ENCODE results near the gene GNAQ. TPM values are rescaled to one million over a fixed set of nuclear protein-coding genes. Genes with fewer than 3 reads are reported as not detected.

Gene GNAQ
- total RNA-seq, 1 experiment from 2014 or later, result 38.2 TPM

GRCh38 chr9:78005231-78006002, 26.2 kb downstream of the GNAQ start:
- no peak overlapping the region for H3K4me3 Mint-ChIP-seq (ENCODE audit: unreplicated experiment)
- BruUV-seq (replicated peaks), result no TSS peak
- H3K9me3 Mint-ChIP-seq (ENCODE audit: unreplicated experiment), result peaks cover 7% of the 10 kb centered on the region
- no peak for DNase-seq (ENCODE audit: unreplicated experiment)
- TF ChIP-seq, protein P1, sequence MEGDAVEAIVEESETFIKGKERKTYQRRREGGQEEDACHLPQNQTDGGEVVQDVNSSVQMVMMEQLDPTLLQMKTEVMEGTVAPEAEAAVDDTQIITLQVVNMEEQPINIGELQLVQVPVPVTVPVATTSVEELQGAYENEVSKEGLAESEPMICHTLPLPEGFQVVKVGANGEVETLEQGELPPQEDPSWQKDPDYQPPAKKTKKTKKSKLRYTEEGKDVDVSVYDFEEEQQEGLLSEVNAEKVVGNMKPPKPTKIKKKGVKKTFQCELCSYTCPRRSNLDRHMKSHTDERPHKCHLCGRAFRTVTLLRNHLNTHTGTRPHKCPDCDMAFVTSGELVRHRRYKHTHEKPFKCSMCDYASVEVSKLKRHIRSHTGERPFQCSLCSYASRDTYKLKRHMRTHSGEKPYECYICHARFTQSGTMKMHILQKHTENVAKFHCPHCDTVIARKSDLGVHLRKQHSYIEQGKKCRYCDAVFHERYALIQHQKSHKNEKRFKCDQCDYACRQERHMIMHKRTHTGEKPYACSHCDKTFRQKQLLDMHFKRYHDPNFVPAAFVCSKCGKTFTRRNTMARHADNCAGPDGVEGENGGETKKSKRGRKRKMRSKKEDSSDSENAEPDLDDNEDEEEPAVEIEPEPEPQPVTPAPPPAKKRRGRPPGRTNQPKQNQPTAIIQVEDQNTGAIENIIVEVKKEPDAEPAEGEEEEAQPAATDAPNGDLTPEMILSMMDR (IDR thresholded peaks at IDR 0.05; ENCODE audit: unreplicated experiment), result no peak
- ChIA-PET POLR2A (no interaction called here), CTCF (interaction anchor here (0.6 to 1.8 kb wide), 5 partner anchors 18 to 568 kb away, joined by 3 to 5 read pairs (median 3); no protein-coding TSS in a partner anchor)
- H3K36me3 Mint-ChIP-seq (ENCODE audit: insufficient read depth, unreplicated experiment), result no peaks in the 10 kb centered on the region
- no peak overlapping the region for H3K27ac Mint-ChIP-seq (ENCODE audit: low read depth, unreplicated experiment)
- peaks cover 21% of the 10 kb centered on the region for H3K4me1 Mint-ChIP-seq (ENCODE audit: insufficient read depth, unreplicated experiment)
- no peaks in the 10 kb centered on the region for H3K27me3 Mint-ChIP-seq (ENCODE audit: insufficient read depth, unreplicated experiment)
- intact Hi-C loops (cut with micrococcal nuclease), result no loop called here

DNA sequence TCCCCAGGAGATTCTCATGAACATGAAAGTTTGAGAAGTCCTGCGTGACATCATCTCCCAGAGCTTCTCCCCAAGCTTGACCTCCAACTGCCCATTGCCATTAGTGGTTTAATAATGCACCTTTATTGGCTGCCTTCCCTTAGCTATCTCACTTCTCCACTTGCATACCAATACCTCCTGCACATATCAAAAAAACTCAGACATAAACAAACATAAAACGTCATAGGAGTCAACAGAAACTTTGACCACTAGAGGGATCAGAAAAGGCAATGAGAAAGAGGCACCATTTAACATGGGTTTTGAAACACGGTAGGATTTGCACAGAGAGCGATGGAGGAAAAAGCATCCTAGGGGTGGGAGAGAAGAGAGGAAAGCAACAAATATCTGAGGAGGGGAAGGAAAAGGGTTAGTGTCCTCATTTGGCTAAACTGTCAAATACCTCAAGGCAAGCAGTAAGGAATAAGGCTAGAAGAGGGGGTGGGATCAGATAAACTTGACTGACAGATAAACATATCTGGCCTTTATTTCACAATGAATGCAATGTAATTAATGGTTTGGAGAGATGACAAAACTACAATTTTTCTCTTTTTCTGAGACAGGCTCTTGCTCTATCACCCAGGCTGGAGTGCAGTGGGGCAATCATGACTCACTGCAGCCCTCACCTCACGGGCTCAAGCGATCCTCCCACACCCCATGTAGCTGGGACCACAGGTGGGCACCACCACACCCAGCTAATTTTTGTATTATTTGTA, 27.0 kb downstream of the GNAQ start:
- ChIA-PET POLR2A (interaction anchor here (0.6 kb wide), 1 partner anchor 28 kb away, joined by 3 read pairs; no protein-coding TSS in a partner anchor), CTCF (interaction anchor here (0.6 to 1.8 kb wide), 7 partner anchors 18 to 1413 kb away, joined by 3 to 6 read pairs (median 5); no protein-coding TSS in a partner anchor)
- no peak overlapping the region for H3K4me3 Mint-ChIP-seq (ENCODE audit: unreplicated experiment)
- H3K27ac Mint-ChIP-seq (ENCODE audit: low read depth, unreplicated experiment), result no peak overlapping the region
- TF ChIP-seq, protein P1 (IDR thresholded peaks at IDR 0.05; ENCODE audit: unreplicated experiment), result peak; percentile 10
- no peaks in the 10 kb centered on the region for H3K36me3 Mint-ChIP-seq (ENCODE audit: insufficient read depth, unreplicated experiment)
- peaks cover 7% of the 10 kb centered on the region for H3K9me3 Mint-ChIP-seq (ENCODE audit: unreplicated experiment)
- no TSS peak for BruUV-seq (replicated peaks)
- peak; percentile 11 for DNase-seq (ENCODE audit: unreplicated experiment)
- intact Hi-C loops (cut with micrococcal nuclease), result no loop called here
- peaks cover 18% of the 10 kb centered on the region for H3K4me1 Mint-ChIP-seq (ENCODE audit: insufficient read depth, unreplicated experiment)
- no peaks in the 10 kb centered on the region for H3K27me3 Mint-ChIP-seq (ENCODE audit: insufficient read depth, unreplicated experiment)

DNA sequence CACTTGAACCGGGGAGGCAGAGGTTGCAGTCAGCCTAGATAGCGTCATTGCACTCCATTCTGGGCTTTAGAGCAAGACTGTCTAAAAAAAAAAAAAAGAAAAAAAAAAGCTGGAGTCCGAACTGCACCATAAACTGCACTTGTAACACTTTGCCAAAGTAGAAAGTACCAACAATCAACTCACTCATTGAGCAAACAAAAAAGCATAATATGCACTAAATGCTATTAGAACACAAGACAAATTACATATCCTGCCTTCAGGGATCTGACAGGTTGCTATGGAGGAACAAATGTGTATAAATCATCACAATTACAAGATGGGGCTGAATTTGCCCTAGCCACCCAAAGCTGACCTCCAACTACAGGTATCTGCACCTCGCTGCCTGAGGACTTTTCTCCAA, 27.9 kb downstream of the GNAQ start:
- peaks cover 21% of the 10 kb centered on the region for H3K4me1 Mint-ChIP-seq (ENCODE audit: insufficient read depth, unreplicated experiment)

More for the DNA sequence above, 27.9 kb downstream of the GNAQ start:
- ChIA-PET CTCF (interaction anchor here (0.6 to 1.8 kb wide), 5 partner anchors 23 to 1412 kb away, joined by 3 to 6 read pairs (median 5); no protein-coding TSS in a partner anchor), POLR2A (interaction anchor here (1.1 kb wide), 1 partner anchor 22 kb away, joined by 3 read pairs; no protein-coding TSS in a partner anchor)
- TF ChIP-seq, protein P1 (IDR thresholded peaks at IDR 0.05; ENCODE audit: unreplicated experiment), result no peak
- Mint-ChIP-seq H3K27me3 (ENCODE audit: insufficient read depth, unreplicated experiment) (no peaks in the 10 kb centered on the region), H3K9me3 (ENCODE audit: unreplicated experiment) (peaks cover 7% of the 10 kb centered on the region), H3K36me3 (ENCODE audit: insufficient read depth, unreplicated experiment) (no peaks in the 10 kb centered on the region), H3K4me3 (ENCODE audit: unreplicated experiment) (no peak overlapping the region), H3K27ac (ENCODE audit: low read depth, unreplicated experiment) (no peak overlapping the region)
- no TSS peak for BruUV-seq (replicated peaks)
- intact Hi-C loops (cut with micrococcal nuclease), result no loop called here
- DNase-seq (ENCODE audit: unreplicated experiment), result no peak

Data from MCF 10A (cell line).